ENCODE data around the gene ZNF91.
"Not testable (repeated sequence)": the region's sequence is repeated elsewhere in the genome, so short reads cannot be mapped to it uniquely, and the experiment has no call there.

Gene ZNF91

DNA sequence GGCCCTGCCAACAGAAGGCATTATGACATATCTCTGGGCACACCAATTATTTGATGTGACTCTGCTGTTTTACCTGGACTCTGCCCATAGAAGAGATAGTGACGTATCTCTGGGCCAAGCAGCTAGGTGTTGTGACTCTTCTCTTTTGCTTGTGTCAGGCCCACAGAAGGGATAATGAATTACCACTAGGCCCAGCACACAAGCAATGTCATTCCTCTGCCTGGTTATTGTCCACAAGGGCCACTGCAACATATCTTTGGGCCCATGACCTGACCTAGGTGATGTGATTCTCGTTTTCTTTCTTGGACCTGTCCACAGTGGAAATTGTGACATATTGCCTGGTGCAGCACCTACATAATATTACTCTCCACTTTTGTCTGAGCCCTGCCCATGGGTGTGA is 80.0 kb downstream of the ZNF91 start:
- DNase-seq, result no peak

DNA sequence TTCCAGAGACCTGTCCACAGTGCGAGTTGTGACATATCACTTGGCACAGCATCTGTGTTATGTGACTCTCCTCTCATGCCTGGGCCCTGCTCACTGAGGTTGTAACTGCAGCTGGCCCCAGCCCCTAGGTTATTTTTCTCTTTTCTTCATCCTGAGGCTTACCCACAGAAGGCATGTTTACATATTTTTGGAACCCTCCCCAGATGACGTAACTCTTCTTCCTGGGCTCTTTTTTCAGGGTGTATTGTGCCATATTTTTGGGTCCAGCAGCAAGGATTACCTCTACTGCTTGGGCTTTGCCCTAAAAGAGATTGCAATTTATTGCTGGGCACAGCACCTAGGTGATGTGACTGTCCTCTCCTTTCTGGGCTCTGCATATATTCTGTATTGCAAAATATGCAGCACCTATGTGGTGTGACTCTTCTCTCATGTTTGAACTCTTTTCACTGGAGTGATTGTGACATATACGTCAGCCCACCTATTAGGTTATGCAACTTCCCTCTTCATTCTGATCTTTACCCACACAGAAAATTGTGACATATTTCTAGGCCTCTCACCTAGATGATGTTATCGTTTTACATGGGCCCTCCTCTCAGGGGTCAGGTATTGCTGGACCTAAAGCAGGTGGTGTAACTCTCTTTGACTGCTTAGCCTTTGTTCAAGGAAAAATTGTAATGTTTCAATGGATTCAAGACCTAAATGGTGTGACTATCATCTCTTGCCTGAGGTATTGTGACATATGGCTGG is 80.6 kb downstream of the ZNF91 start:
- no peak for DNase-seq

DNA sequence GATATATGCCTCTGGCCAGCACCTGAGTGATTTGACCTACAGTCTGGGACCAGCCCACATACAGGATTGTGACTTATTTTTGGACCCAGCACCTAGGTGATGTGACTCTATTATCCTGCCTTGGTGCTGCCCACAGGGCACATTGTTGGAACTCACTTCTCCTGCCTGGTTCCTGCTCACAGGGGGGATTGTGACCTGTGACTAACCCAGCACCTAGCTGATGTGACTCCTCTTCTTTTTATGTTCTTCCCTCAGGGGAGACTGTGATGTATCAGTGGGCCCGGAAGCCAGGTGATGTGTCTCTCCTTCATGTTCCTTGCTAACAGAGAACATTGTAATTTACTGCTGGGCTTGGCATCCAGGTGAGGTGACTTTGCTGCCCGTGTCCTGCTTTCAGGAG is 82.1 kb downstream of the ZNF91 start:
- no peak for DNase-seq

DNA sequence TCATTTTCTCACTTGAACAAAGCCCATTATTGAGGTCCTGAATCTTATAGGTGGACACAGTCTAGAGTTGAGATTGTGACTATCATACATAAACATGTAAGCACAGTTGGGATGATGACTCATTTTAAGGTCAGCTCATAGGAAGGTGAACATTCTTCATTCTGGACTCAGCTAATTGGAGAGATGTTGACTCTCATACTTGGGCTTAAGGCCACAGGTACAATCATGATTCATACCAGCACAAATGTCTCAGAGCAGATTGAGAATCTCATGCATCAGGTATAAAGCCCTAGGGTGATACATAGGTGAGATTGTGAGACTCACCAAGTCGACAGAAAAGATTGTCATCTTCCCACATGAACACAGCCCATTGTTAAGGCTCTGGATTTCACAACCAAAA is 82.8 kb downstream of the ZNF91 start:
- DNase-seq, result no peak

DNA sequence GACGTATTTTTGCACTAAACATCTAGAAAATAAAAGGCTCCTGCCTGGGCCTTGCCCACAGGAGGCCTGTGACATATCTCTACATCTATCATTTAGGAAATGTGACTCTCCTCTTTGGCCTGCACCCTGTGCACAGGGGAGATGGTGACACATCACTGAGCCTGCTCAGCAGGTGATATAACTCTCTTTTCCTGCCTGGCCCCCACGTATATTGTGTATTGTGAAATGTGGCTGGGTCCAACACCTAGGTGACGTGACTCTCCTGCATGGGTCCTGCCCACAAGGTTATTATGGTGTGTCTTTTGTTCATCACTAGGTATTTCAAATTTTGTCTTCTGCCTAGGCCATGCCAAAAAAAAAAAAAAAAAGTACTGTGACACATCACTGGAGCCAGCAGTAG is 83.7 kb downstream of the ZNF91 start:
- DNase-seq, result no peak

DNA sequence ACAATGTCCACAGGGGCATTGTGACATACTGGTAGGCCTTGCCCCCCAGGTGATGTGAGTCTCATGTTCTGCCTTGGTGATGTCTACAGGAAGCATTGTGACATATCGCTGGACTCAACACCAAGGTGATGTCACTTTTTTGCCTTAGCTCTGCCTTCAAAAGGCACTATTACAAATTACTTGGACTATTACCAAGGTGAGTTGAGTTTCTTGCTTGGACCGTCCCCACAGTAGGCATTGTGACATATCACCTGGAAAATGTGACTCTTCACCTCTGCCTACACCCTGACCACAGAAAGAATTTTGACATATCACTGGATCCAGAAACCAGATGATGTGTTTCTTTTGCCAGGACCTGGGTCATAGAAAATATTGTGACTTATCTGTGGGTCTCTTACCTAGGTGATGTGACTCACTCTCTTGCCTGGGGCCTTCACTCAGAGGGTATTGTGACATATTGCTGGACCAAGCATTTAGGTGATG is 84.5 kb downstream of the ZNF91 start:
- DNase-seq, result no peak

DNA sequence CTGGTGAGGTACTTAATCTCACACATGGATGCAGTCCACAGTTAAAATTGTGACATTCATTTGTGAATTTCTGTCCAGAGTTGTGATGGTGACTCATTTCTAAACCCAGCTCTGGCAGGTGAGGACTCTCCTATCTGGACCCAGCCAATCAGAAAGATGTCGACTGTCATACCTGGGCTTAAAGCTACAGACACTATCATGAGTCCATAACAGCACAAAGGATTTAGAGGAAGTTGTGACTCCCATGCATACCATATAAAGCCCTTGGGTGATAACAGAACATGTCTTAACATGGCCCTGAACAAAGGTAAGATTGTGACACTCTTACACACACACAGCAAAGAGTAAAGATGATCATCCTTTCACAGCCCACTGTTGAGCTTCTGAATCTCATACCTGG is 85.3 kb downstream of the ZNF91 start:
- no peak for DNase-seq

DNA sequence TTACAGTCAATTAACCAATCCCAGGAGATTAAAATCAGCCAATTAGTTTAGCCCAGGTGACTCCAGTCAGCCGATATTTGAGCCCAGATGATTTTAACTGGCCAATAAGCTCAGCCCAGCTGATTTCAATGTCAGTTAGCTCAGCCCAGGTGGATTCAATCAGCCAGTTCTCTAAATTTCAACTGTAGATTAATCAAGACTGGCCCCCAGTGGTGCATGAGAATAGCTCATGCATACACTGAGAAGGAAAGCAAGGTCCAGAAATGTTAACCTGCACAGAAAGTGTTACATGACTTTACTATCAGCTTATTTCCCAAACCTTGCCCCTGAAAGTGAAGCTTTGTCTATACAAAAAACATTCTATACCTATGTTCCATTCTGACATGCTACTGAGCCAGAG is 89.7 kb downstream of the ZNF91 start:
- no peak for DNase-seq

DNA sequence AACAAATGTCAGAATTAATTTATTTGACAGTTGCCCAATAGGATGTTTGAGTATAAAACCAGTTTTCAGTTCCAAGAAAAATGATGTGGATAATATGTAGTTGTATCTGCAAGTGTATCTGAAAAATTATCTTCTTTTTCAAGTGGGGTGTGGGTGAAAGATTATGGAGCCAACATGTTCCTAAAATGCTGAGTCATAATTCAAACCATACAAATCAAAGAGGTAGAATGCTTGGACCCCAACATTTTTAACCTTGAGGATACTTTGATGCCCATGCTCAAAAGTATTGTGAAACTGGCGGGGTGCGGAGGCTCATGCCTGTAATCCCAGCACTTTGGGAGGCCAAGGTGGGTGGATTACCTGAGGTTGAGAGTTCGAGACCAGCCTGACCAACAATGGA is 91.0 kb downstream of the ZNF91 start:
- no peak for DNase-seq

DNA sequence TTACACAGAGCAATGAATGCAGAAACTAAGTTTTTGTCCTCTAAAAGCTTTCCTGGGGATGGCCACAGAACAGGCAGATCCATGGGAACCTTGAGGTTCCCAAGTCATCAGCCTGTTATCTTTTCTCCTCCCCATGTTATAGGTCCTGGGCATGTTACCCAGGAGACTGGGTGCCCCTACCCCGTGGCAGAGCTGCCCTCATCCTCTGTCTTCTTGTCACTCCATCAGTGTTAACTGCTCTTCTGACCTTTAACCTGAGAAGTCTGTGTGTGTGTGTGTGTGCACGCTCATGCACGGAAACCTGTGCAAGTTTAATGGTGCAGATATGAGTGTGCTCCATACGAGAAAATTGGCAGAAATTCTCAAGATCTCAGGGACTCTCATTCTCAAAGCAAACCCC is 101.1 kb downstream of the ZNF91 start:
- DNase-seq, result no peak

DNA sequence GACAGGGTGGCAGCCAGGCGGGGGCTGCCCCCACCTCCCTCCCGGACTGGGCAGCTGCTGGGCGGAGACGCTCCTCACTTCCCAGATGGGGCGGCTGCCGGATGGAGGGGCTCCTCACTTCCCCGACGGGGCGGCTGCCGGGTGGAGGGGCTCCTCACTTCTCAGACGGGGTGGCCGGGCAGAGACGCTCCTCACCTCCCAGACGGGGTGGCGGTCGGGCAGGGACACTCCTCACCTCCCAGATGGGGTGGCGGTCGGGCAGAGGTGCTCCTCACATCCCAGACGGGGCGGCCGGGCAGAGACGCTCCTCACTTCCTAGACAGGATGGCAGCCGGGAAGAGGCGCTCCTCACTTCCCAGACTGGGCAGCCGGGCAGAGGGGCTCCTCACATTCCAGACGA is 105.3 kb downstream of the ZNF91 start:
- DNase-seq, result not testable (repeated sequence)

All from NCI-H1930 (cell line).